Prostate gland (tissue), 2 donors: ENCODE results near the gene LRRC59. TPM values are rescaled to one million over a fixed set of nuclear protein-coding genes. Genes with fewer than 3 reads are reported as not detected.

Experiments
- DNase-seq: peaks from one replicate; pipeline ENCODE4 v3.0.0-alpha.2; 2019; ENCODE audit warnings: low spot score
- H3K27ac ChIP-seq, 2 donors: fragments of 200-600 bp; sonication (generic); 2 replicates each; pipeline ENCODE4 v1.5.1; 2017 to 2019
- H3K27me3 ChIP-seq: fragments of 200-600 bp; sonication (generic); replicated peaks from 2 replicates; pipeline ENCODE4 v1.5.1; 2019; ENCODE audit not compliant: insufficient read depth
- H3K36me3 ChIP-seq, 2 donors: fragments of 200-600 bp; sonication (generic); 1 replicate in 1 of 2; 2 replicates in 1 of 2; pipeline versions ENCODE4 v1.5.1 to v1.8.1; 2017 to 2019
- H3K4me1 ChIP-seq: fragments of 200-600 bp; sonication (generic); replicated peaks from 2 replicates; pipeline ENCODE4 v1.5.1; 2019
- H3K4me3 ChIP-seq, 2 donors: fragments of 200-600 bp; sonication (generic); 2 replicates each; pipeline ENCODE4 v1.5.1; 2017 to 2019
- H3K9me3 ChIP-seq: fragments of 200-600 bp; sonication (generic); 2 replicates; pipeline ENCODE4 v1.5.1; 2017
- CTCF ChIP-seq, 4 experiments: fragments of 200-600 bp in 2 of 4; fragments of 450-650 bp in 2 of 4; sonication (generic) in 2 of 4; IDR thresholded peaks; 1 replicate in 3 of 4; 2 replicates in 1 of 4; pipeline ENCODE4 v1.5.1; 2016 to 2019; ENCODE audit warnings: antibody characterized with exemption in 4 of 4, mild to moderate bottlenecking in 2 of 4, moderate library complexity in 2 of 4
- POLR2A ChIP-seq: fragments of 450-650 bp; IDR thresholded peaks from one replicate; pipeline ENCODE4 v1.6.1; 2016; ENCODE audit warnings: antibody characterized with exemption, mild to moderate bottlenecking
- POLR2AphosphoS5 ChIP-seq: sonication (generic); formaldehyde crosslinking; IDR thresholded peaks from one replicate; pipeline ENCODE4 v1.6.1; 2017; ENCODE audit warnings: antibody characterized with exemption
- WGBS: methylation state at CpG from one replicate; pipeline ENCODE4 v1.1.5; 2018; 5-methylcytosine and 5-hydroxymethylcytosine counted together
- intact Hi-C: fragments of 100-400 bp; cut with DNase I; formaldehyde crosslinking; loops from one replicate; pipeline ENCODE4 v1.14.2; 2022
- total RNA-seq, 2 donors: library from RNA; depleted of rRNA; stranded (reverse); fragments of >200 nt; gene quantifications; one replicate each; pipeline ENCODE4 v1.1.0, GENCODE V29; 2016

Gene LRRC59
- total RNA-seq, 2 donors from 2014 or later = 67.6 to 76.6 TPM

- Histone ChIP-seq H3K4me1 (no peaks in the 10 kb centered on the region), H3K4me3 (no peak overlapping the region), H3K36me3 (peaks cover 2 to 20% of the 10 kb centered on the region in 2 donors), H3K27me3 (no peaks in the 10 kb centered on the region), H3K27ac (no peak overlapping the region), H3K9me3 (no peaks in the 10 kb centered on the region)
- DNase-seq = no peak
- 52% methylated on average over 4 of the region's 4 CpGs for WGBS
- TF ChIP-seq POLR2A (no peak), CTCF (IDR thresholded peaks at IDR 0.05) (no peak), POLR2AphosphoS5 (no peak)
- intact Hi-C loops = no loop called here
Observed at GRCh38 chr17:50364061-50364458, 33.3 kb downstream of the LRRC59 start.

- H3K27me3 ChIP-seq = no peaks in the 10 kb centered on the region
- no peak overlapping the region for H3K4me3 ChIP-seq
- DNase-seq = no peak
- intact Hi-C loops = no loop called here
- H3K27ac ChIP-seq = no peak overlapping the region
- 29% methylated on average over 8 of the region's 8 CpGs for WGBS
- no peaks in the 10 kb centered on the region for H3K9me3 ChIP-seq
- no peaks in the 10 kb centered on the region for H3K4me1 ChIP-seq
- TF ChIP-seq POLR2A (no peak), CTCF (IDR thresholded peaks at IDR 0.05) (no peak), POLR2AphosphoS5 (no peak)
- peaks cover 0 to 20% of the 10 kb centered on the region in 2 donors for H3K36me3 ChIP-seq
Observed at GRCh38 chr17:50363217-50364060, 33.9 kb downstream of the LRRC59 start.

GRCh38 chr17:50362661-50363060 lies 34.7 kb downstream of the LRRC59 start:
- Histone ChIP-seq H3K4me3 (no peak overlapping the region), H3K27ac (peak overlapping the region; percentile 5 to 23), H3K4me1 (no peaks in the 10 kb centered on the region), H3K27me3 (no peaks in the 10 kb centered on the region), H3K9me3 (no peaks in the 10 kb centered on the region), H3K36me3 (peaks cover 0 to 14% of the 10 kb centered on the region in 2 donors)
- DNase-seq = no peak
- intact Hi-C loops = no loop called here
- TF ChIP-seq POLR2AphosphoS5 (no peak), CTCF (IDR thresholded peaks at IDR 0.05) (no peak), POLR2A (no peak)
- 73% methylated on average over 7 of the region's 7 CpGs for WGBS

GRCh38 chr17:50361561-50362480 lies 35.5 kb downstream of the LRRC59 start:
- H3K27me3 ChIP-seq = no peaks in the 10 kb centered on the region
- no peaks in the 10 kb centered on the region for H3K9me3 ChIP-seq
- peaks cover 0 to 6% of the 10 kb centered on the region in 2 donors for H3K36me3 ChIP-seq
- no peak overlapping the region for H3K4me3 ChIP-seq
- peak overlapping the region; percentile 5 to 23 for H3K27ac ChIP-seq
- no peaks in the 10 kb centered on the region for H3K4me1 ChIP-seq
- no peak for TF ChIP-seq POLR2A
- TF ChIP-seq POLR2AphosphoS5 = peak; percentile 54
- TF ChIP-seq CTCF (IDR thresholded peaks at IDR 0.05) = peak; percentile 25 to 81 (median 68)
- peak; percentile 56 for DNase-seq
- 32% methylated on average over 11 of the region's 11 CpGs for whole genome bisulfite sequencing
- intact Hi-C loops = no loop called here
